Measurements from ENCODE around the gene PHF5A.

- TF ChIP-seq CTCF (IDR thresholded peaks at IDR 0.05; ENCODE audit: insufficient read depth, low read length, poor library complexity, severe bottlenecking) (no peak), EZH2phosphoT487 (conservative IDR thresholded peaks at IDR 0.05; ENCODE audit: low read length) (no peak)
These were observed 36.8 kb downstream of the PHF5A start for GRCh38 chr22:41431656-41432055.
